Retinal pigment epithelial cell (primary cell): ENCODE measurements around the gene SIGLEC7.

Source experiments
- DNase-seq: peaks from one replicate; pipeline ENCODE4 v3.0.0-alpha.2; 2010; ENCODE audit warnings: low read depth
- H3K4me3 ChIP-seq: 2 replicates; pipeline ENCODE4 v1.5.1; 2011; ENCODE audit warnings: mild to moderate bottlenecking, low read length, control low read depth, moderate library complexity
- TF ChIP-seq, protein P1 (sequence below): conservative IDR thresholded peaks from 2 replicates; pipeline ENCODE4 v1.5.1; 2011; ENCODE audit warnings: low read depth, low read length, control low read depth, inconsistent platforms

SIGLEC7 gene

DNA sequence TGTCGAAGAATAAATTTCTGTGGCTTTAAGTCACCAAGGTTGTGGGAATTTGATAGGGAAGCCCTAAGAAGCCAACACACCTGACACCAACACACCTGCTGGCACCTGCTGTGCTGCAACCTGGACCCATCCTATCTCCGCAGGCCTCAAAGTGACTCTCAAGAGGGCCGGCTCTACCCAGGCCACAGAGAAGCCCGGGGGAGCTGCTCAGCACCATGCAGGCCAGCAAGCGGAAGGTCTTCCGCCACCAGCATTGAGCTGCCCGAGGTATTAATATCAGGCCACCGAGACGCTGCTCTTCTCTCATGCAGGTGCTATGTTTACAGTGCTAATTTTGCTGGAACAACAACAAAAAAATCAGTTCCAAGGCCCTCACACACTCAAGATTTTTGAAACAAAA is 50.6 kb downstream of the SIGLEC7 start:
- no peak for DNase-seq
- TF ChIP-seq, protein P1, sequence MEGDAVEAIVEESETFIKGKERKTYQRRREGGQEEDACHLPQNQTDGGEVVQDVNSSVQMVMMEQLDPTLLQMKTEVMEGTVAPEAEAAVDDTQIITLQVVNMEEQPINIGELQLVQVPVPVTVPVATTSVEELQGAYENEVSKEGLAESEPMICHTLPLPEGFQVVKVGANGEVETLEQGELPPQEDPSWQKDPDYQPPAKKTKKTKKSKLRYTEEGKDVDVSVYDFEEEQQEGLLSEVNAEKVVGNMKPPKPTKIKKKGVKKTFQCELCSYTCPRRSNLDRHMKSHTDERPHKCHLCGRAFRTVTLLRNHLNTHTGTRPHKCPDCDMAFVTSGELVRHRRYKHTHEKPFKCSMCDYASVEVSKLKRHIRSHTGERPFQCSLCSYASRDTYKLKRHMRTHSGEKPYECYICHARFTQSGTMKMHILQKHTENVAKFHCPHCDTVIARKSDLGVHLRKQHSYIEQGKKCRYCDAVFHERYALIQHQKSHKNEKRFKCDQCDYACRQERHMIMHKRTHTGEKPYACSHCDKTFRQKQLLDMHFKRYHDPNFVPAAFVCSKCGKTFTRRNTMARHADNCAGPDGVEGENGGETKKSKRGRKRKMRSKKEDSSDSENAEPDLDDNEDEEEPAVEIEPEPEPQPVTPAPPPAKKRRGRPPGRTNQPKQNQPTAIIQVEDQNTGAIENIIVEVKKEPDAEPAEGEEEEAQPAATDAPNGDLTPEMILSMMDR, result no peak
- no peak overlapping the region for H3K4me3 ChIP-seq

DNA sequence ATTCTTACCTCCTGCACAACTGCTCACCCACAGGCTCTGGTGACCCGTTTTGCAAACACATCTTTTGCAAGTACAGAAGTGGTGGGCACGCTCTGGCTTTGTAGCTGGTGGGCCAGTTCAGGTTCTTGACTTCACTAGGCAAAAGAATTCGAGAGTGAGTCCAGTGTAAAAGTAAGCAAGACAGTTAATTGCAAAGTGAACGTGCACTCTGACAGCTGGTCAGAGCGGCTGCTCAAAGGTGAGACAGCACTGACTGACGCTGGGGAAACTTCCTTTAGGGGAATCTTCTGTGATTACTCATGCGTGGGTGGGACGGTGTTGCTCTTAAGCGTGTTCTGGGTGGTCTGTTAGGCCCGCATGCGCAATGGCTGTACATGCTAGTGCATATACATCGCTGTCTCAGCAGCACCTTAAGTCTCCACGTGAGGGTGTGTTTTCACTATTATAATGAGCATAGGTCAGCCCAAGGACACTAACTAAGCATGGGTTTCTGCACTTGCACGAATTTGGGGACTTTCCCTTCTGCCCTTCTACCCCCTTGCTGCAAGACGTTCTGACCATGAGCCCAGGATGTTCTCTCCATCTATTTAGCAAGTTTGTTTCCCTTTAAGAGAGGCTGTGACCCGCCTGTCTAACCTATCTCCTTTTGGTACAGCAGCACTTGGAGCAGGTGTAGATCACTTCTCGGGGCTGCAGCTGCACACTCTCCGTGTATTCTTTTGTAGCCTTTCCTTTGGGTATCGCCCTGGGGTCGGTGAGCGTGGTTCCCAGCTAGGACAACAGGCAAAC is 52.6 kb downstream of the SIGLEC7 start:
- no peak for DNase-seq

DNA sequence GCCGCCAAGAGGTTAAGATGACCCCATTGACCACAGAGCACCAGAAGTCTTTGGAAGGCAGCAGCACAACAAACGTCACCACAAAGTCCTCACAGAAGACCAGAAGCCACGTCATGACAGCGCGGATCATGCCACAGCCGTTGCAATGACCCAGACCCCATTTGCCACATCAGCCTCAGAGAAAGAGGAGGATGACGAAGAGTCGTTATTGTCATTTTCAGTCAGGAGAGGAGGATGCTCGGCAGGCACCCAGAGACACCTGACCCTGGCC is 53.1 kb downstream of the SIGLEC7 start:
- no peak overlapping the region for H3K4me3 ChIP-seq
- DNase-seq, result no peak
- TF ChIP-seq, protein P1, result no peak

More for the DNA sequence above, 52.6 kb downstream of the SIGLEC7 start:
- TF ChIP-seq, protein P1, result no peak
- H3K4me3 ChIP-seq, result no peak overlapping the region

DNA sequence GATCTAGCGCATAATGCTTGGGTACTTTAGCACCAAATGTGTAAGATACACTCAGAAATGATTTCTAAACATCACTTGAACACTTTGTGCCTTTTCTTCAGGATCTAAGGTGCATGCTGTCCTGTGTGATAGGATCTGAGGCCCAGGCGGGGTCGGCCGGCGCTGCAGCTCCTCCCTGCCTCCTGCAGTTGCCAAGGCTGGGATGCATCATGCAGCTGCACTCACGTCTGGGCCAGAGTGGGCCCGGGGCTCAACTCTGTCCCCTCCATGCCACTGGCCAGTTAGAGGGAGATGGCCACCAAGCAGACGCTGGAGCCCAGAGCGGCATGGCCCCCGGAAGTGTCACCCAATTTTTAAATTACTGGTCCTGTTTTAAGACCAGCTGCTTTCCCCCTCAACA is 53.5 kb downstream of the SIGLEC7 start:
- no peak overlapping the region for H3K4me3 ChIP-seq
- no peak for DNase-seq
- TF ChIP-seq, protein P1, result no peak

DNA sequence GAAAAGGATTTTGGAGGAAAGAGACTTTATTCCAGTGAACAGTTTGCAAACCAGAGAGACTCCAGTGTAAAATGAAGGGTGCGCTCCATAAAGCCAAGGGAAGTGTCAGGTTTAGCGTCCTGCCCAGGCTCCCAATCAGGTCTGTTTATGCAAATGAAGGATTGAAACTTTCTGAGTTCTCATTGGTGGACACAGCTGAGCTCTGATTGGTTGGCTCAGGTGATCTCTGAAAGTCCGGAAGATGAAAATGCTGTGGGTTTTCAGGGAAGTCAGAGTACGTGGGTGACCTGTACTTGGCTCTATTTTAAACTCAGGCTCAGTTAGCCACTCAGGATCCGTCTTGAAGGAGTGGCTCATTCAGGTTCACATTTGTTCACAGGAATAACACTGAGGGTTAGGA is 54.1 kb downstream of the SIGLEC7 start:
- H3K4me3 ChIP-seq, result no peak overlapping the region
- TF ChIP-seq, protein P1, result no peak
- DNase-seq, result no peak

DNA sequence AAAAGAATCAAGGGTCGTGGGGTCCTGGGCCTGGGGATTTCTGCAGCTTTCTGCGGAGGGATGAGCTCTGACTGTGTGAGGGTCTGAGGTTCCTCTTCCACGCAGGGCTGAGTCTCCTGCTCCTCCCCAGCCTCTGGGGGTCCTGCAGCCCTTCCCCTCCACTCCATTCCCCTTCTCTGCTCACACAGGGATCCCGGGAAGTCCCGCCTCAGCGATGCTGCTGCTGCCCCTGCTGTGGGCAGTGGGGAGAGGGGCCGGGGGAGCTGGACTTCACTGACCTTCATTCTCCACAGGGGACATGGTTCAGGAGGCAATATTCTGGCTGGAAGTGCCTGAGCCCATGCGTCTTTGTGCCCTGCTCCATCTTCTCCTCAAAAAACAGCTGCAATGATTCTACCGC is 56.5 kb downstream of the SIGLEC7 start:
- DNase-seq, result no peak
- H3K4me3 ChIP-seq, result no peak overlapping the region
- TF ChIP-seq, protein P1, result no peak

DNA sequence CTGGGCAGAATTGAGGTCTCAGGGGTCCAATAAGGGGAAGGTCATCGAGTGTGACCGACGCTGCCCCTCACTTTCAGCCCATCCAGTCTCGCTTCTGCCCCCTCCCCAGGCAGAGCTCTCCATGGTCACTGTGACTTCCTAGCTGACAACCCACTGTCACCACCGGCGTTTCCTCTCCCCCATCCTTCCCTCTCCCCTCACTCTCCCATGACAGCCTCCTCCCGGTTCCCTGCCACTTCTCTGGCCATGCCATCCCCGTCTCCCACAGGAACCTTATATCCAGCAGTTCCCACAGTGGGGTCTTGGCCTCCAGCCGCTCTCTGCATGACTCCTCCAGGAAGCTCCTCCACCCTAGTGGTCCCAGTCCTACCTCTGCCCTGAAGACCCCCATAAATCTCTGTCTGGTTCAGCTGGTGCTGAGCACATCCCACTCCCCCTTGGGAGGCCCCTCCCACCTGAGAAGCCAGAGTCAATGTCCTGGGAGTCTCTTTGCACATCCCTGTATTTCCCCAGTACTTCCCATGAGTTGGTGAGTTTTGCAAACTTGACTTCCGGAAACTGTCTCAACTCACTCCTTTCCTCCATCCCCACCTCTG is 58.1 kb downstream of the SIGLEC7 start:
- H3K4me3 ChIP-seq, result no peak overlapping the region
- TF ChIP-seq, protein P1, result no peak
- DNase-seq, result no peak
